GM12878 (cell line): ENCODE data around the gene SMPD3. TPM values are rescaled to one million over a fixed set of nuclear protein-coding genes. Genes with fewer than 3 reads are reported as not detected.

Experiments
- BHLHE40 ChIP-seq, 2 experiments: fragments of 450-650 bp in 1 of 2; IDR thresholded peaks; 2 replicates each; pipeline ENCODE4 v1.6.1; 2011 to 2017; ENCODE audit warnings: low read depth in 2 of 2, borderline replicate concordance in 1 of 2, improper control_type of control experiment in 1 of 2, low read length in 1 of 2, mild to moderate bottlenecking in 1 of 2
- BRCA1 ChIP-seq: IDR thresholded peaks from 2 replicates; pipeline ENCODE4 v1.6.1; 2011; ENCODE audit warnings: low read depth, low read length, improper control_type of control experiment
- CBFB ChIP-seq: IDR thresholded peaks from 2 replicates; pipeline ENCODE4 v1.6.1; 2016; ENCODE audit warnings: antibody characterized with exemption, low read depth
- FOXK2 ChIP-seq: fragments of 450-650 bp; IDR thresholded peaks from 2 replicates; pipeline ENCODE4 v1.6.1; 2017; ENCODE audit warnings: mild to moderate bottlenecking, moderate library complexity
- FOXM1 ChIP-seq: IDR thresholded peaks from 2 replicates; pipeline ENCODE4 v1.6.1; 2012; ENCODE audit warnings: low read depth, mild to moderate bottlenecking, inconsistent platforms, low read length, moderate library complexity
- HCFC1 ChIP-seq: fragments of 150-350 bp; IDR thresholded peaks from 2 replicates; pipeline ENCODE4 v1.6.1; 2014; ENCODE audit warnings: low read length
- IKZF2 ChIP-seq, 2 experiments: fragments of 450-650 bp; IDR thresholded peaks; 2 replicates each; pipeline ENCODE4 v1.6.1; 2017; ENCODE audit warnings: mild to moderate bottlenecking in 2 of 2, moderate library complexity in 2 of 2
- NBN ChIP-seq: fragments of 450-650 bp; IDR thresholded peaks from 2 replicates; pipeline ENCODE4 v1.6.1; 2016
- NFXL1 ChIP-seq: fragments of 450-650 bp; IDR thresholded peaks from 2 replicates; pipeline ENCODE4 v1.6.1; 2017; ENCODE audit warnings: antibody characterized with exemption, mild to moderate bottlenecking, borderline replicate concordance
- NRF1 ChIP-seq: conservative IDR thresholded peaks from 2 replicates; pipeline ENCODE4 v1.6.1; 2011; ENCODE audit warnings: mild to moderate bottlenecking, low read depth, low read length, improper control_type of control experiment
- PAX5 ChIP-seq: IDR thresholded peaks from 2 replicates; pipeline ENCODE4 v1.6.1; 2011; ENCODE audit warnings: low read depth, low read length, borderline replicate concordance
- POU2F2 ChIP-seq: IDR thresholded peaks from 3 replicates; pipeline ENCODE4 v1.6.1; 2011; ENCODE audit warnings: low read depth, mild to moderate bottlenecking, low read length, borderline replicate concordance
- RELA ChIP-seq: fragments of 450-650 bp; IDR thresholded peaks from 2 replicates; pipeline ENCODE4 v1.8.0; 2014; ENCODE audit warnings: borderline replicate concordance; ENCODE audit not compliant: partially characterized antibody
- SIN3A ChIP-seq: IDR thresholded peaks from 2 replicates; pipeline ENCODE4 v1.6.1; 2012; ENCODE audit warnings: low read depth, low read length, improper control_type of control experiment
- SMAD5 ChIP-seq: IDR thresholded peaks from 2 replicates; pipeline ENCODE4 v1.6.1; 2016; ENCODE audit warnings: antibody characterized with exemption, low read depth
- STAT1 ChIP-seq: fragments of 450-650 bp; conservative IDR thresholded peaks from 2 replicates; pipeline ENCODE4 v1.6.1; 2014; ENCODE audit warnings: antibody characterized with exemption, mild to moderate bottlenecking
- WRNIP1 ChIP-seq: IDR thresholded peaks from 2 replicates; pipeline ENCODE4 v1.6.1; 2011; ENCODE audit warnings: low read depth, low read length, improper control_type of control experiment, borderline replicate concordance
- YBX1 ChIP-seq: fragments of 450-650 bp; IDR thresholded peaks from 2 replicates; pipeline ENCODE4 v1.6.1; 2016; ENCODE audit warnings: antibody characterized with exemption
- ZNF24 ChIP-seq: fragments of 450-650 bp; IDR thresholded peaks from 2 replicates; pipeline ENCODE4 v1.6.1; 2017; ENCODE audit warnings: antibody characterized with exemption, mild to moderate bottlenecking
- polyA plus RNA-seq, 11 experiments: library from polyadenylated mRNA; depleted of rRNA in 4 of 11; unstranded in 6 of 11; stranded (reverse) in 5 of 11; fragments of >200 nt; fragmentation: Nextera tagmentation in 4 of 11; fragmentation: Illumina TruSeq in 1 of 11; extraction: Ambion mirVana in 4 of 11; extraction: Trizol in 1 of 11; gene quantifications; 1 replicate in 1 of 11; 2 replicates in 10 of 11; pipeline versions ENCODE4 v1.2.1 to v1.2.3, GENCODE V29; 2011 to 2016; ENCODE audit warnings: inconsistent platforms in 2 of 11, missing spikeins in 2 of 11, low read depth in 1 of 11
- total RNA-seq, 4 experiments: library from RNA; depleted of rRNA in 3 of 4; stranded (reverse); fragments of >200 nt in 3 of 4; fragmentation: Illumina TruSeq in 1 of 4; extraction: Trizol in 1 of 4; gene quantifications; 2 replicates each; pipeline versions ENCODE4 v1.2.1 to v1.2.3, GENCODE V29; 2013 to 2021
- TF ChIP-seq, protein P1 (sequence below): IDR thresholded peaks from 2 replicates; pipeline ENCODE4 v1.6.1; 2012; ENCODE audit warnings: low read depth, low read length, improper control_type of control experiment
- TF ChIP-seq, protein P2 (sequence below): IDR thresholded peaks from 2 replicates; pipeline ENCODE4 v1.6.1; 2012; ENCODE audit warnings: low read depth, low read length, improper control_type of control experiment
- TF ChIP-seq, protein P3 (sequence below): fragments of 150-350 bp; IDR thresholded peaks from 2 replicates; pipeline ENCODE4 v1.6.1; 2014; ENCODE audit warnings: mild to moderate bottlenecking, low read depth, low read length
- TF ChIP-seq, protein P4 (sequence below): fragments of 450-650 bp; IDR thresholded peaks from 2 replicates; pipeline ENCODE4 v1.6.1; 2017; ENCODE audit warnings: mild to moderate bottlenecking, moderate library complexity
- TF ChIP-seq, protein P5 (sequence below): IDR thresholded peaks from 2 replicates; pipeline ENCODE4 v1.6.1; 2012; ENCODE audit warnings: low read depth, low read length, improper control_type of control experiment

Gene SMPD3
- total and polyA plus RNA-seq, 10 of the 15 experiments (the other 5 are each of a cell fraction or from before 2014, with no cell fraction given): 0.04 to 2.0 (median 1.2) TPM

DNA sequence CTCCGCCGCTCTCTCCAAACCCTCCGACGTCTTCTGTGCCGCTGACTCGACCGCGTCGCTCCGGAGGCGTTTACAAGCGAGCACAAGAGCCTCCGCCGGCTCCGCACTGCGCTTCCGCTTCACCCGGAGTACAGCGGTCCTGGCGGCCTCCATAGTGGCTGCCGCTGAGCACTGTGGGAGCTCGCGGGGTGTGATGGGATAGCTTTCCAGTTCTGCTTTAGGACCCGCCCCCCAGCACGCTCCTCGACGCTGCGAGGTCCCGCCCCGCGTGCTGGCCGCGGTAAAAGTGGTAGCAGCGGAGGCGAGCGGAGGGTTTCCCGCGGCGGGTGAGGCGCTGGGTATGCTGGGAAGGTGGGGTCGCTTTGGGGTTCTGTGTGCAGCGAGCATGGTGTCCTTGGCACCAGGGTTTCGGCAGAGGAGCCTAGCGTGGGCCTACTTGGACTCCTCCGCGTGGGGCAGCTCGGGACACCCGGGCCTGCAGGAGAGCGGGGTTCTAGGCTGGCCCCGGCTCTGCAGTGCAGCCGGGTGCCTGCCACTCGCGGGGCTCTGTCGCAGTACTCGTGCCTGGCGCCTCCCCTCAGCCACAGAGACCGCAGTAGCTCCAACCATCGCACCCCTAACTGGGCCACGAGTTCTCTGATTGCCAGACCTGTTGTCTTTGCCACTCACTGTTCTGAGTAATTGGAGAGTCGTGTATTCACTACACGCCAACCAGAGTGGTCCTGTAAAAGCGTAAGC, 137.4 kb downstream of the SMPD3 start, which contains the start of the genes PRMT7 and SLC7A6OS (continued):
- TF ChIP-seq WRNIP1 (no peak), IKZF2 (IDR thresholded peaks at IDR 0.05) (peak; percentile 10 to 48; a peak in 1 of 4 replicates), SMAD5 (peak; percentile 78; the same call in 1 of the 2 replicates), CBFB (peak; percentile 55; the same call in 1 of the 2 replicates), NFXL1 (no peak), NRF1 (no peak), POU2F2 (peak; percentile 70; the same call in 2 of the 3 replicates), NBN (0 out of 2 replicates have a peak, but pooled peaks have one; percentile 84), HCFC1 (peak; percentile 79), FOXM1 (no peak), BRCA1 (no peak), BHLHE40 (IDR thresholded peaks at IDR 0.05; ENCODE audit: borderline replicate concordance in 1 of 2, low read depth in 2 of 2, low read length in 1 of 2) (peak; percentile 52 to 88), YBX1 (no peak), STAT1 (0 out of 2 replicates have a peak, but pooled peaks have one; percentile 8), PAX5 (no peak), FOXK2 (0 out of 2 replicates have a peak, but pooled peaks have one; percentile 13), RELA (peak; percentile 13), ZNF24 (no peak), SIN3A (peak; percentile 88)
- TF ChIP-seq, protein P1, sequence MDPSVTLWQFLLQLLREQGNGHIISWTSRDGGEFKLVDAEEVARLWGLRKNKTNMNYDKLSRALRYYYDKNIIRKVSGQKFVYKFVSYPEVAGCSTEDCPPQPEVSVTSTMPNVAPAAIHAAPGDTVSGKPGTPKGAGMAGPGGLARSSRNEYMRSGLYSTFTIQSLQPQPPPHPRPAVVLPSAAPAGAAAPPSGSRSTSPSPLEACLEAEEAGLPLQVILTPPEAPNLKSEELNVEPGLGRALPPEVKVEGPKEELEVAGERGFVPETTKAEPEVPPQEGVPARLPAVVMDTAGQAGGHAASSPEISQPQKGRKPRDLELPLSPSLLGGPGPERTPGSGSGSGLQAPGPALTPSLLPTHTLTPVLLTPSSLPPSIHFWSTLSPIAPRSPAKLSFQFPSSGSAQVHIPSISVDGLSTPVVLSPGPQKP: peak; percentile 69
- TF ChIP-seq, protein P2, sequence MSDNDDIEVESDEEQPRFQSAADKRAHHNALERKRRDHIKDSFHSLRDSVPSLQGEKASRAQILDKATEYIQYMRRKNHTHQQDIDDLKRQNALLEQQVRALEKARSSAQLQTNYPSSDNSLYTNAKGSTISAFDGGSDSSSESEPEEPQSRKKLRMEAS: peak; percentile 80
- TF ChIP-seq, protein P3, sequence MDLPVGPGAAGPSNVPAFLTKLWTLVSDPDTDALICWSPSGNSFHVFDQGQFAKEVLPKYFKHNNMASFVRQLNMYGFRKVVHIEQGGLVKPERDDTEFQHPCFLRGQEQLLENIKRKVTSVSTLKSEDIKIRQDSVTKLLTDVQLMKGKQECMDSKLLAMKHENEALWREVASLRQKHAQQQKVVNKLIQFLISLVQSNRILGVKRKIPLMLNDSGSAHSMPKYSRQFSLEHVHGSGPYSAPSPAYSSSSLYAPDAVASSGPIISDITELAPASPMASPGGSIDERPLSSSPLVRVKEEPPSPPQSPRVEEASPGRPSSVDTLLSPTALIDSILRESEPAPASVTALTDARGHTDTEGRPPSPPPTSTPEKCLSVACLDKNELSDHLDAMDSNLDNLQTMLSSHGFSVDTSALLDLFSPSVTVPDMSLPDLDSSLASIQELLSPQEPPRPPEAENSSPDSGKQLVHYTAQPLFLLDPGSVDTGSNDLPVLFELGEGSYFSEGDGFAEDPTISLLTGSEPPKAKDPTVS: no peak
- TF ChIP-seq, protein P4, sequence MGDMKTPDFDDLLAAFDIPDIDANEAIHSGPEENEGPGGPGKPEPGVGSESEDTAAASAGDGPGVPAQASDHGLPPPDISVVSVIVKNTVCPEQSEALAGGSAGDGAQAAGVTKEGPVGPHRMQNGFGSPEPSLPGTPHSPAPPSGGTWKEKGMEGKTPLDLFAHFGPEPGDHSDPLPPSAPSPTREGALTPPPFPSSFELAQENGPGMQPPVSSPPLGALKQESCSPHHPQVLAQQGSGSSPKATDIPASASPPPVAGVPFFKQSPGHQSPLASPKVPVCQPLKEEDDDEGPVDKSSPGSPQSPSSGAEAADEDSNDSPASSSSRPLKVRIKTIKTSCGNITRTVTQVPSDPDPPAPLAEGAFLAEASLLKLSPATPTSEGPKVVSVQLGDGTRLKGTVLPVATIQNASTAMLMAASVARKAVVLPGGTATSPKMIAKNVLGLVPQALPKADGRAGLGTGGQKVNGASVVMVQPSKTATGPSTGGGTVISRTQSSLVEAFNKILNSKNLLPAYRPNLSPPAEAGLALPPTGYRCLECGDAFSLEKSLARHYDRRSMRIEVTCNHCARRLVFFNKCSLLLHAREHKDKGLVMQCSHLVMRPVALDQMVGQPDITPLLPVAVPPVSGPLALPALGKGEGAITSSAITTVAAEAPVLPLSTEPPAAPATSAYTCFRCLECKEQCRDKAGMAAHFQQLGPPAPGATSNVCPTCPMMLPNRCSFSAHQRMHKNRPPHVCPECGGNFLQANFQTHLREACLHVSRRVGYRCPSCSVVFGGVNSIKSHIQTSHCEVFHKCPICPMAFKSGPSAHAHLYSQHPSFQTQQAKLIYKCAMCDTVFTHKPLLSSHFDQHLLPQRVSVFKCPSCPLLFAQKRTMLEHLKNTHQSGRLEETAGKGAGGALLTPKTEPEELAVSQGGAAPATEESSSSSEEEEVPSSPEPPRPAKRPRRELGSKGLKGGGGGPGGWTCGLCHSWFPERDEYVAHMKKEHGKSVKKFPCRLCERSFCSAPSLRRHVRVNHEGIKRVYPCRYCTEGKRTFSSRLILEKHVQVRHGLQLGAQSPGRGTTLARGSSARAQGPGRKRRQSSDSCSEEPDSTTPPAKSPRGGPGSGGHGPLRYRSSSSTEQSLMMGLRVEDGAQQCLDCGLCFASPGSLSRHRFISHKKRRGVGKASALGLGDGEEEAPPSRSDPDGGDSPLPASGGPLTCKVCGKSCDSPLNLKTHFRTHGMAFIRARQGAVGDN: peak; percentile 89
- TF ChIP-seq, protein P5, sequence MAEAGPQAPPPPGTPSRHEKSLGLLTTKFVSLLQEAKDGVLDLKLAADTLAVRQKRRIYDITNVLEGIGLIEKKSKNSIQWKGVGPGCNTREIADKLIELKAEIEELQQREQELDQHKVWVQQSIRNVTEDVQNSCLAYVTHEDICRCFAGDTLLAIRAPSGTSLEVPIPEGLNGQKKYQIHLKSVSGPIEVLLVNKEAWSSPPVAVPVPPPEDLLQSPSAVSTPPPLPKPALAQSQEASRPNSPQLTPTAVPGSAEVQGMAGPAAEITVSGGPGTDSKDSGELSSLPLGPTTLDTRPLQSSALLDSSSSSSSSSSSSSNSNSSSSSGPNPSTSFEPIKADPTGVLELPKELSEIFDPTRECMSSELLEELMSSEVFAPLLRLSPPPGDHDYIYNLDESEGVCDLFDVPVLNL: 0 out of 2 replicates have a peak, but pooled peaks have one; percentile 70
